Small intestine (tissue), 16 donors: Measurements from ENCODE around the gene ZNF471. TPM values are rescaled to one million over a fixed set of nuclear protein-coding genes. Genes with fewer than 3 reads are reported as not detected.

Experiments
- DNase-seq, 2 donors: peaks; one replicate each; pipeline versions ENCODE4 v3.0.0 to v3.0.0-alpha.2; 2013
- FAIRE-seq: peaks from 2 replicates; lab custom pipeline; 2012; peaks lifted over from hg19 to GRCh38; lab: Jason Lieb, UNC
- H3K27ac ChIP-seq, 3 donors: one replicate each; pipeline ENCODE4 v1.5.1; 2013; ENCODE audit warnings: low read length in 2 of 3, mild to moderate bottlenecking in 2 of 3, control low read depth in 1 of 3, inconsistent platforms in 1 of 3, low read depth in 1 of 3, moderate library complexity in 1 of 3
- H3K27me3 ChIP-seq, 3 donors: one replicate each; pipeline ENCODE4 v1.6.1; 2013; ENCODE audit warnings: low read length in 3 of 3, inconsistent platforms in 1 of 3; ENCODE audit not compliant: control insufficient read depth in 3 of 3, insufficient read depth in 3 of 3
- H3K36me3 ChIP-seq, 3 donors: one replicate each; pipeline ENCODE4 v1.6.1; 2013; ENCODE audit warnings: low read length in 3 of 3, inconsistent platforms in 1 of 3, low read depth in 1 of 3, mild to moderate bottlenecking in 1 of 3, moderate library complexity in 1 of 3; ENCODE audit not compliant: control insufficient read depth in 3 of 3, insufficient read depth in 2 of 3
- H3K4me1 ChIP-seq, 3 donors: one replicate each; pipeline ENCODE4 v1.6.1; 2013; ENCODE audit warnings: low read length in 2 of 3, inconsistent platforms in 1 of 3, low read depth in 1 of 3, mild to moderate bottlenecking in 1 of 3, moderate library complexity in 1 of 3; ENCODE audit not compliant: control insufficient read depth in 3 of 3, insufficient read depth in 2 of 3
- H3K4me3 ChIP-seq, 3 donors: one replicate each; pipeline ENCODE4 v1.5.1; 2013; ENCODE audit warnings: low read length in 3 of 3, control low read depth in 1 of 3, inconsistent platforms in 1 of 3, low read depth in 1 of 3, mild to moderate bottlenecking in 1 of 3, moderate library complexity in 1 of 3
- H3K9me3 ChIP-seq, 2 donors: one replicate each; pipeline ENCODE4 v1.6.1; 2013; ENCODE audit warnings: low read depth in 1 of 2, low read length in 1 of 2; ENCODE audit not compliant: control insufficient read depth in 2 of 2, insufficient read depth in 1 of 2
- WGBS, 3 donors: extraction: QIAGEN DNeasy Blood & Tissue Kit; methylation state at CpG; one replicate each; pipeline ENCODE4 v1.1.7; 2013; 5-methylcytosine and 5-hydroxymethylcytosine counted together
- long read RNA-seq, 10 donors: transcript quantifications; one replicate each; lab custom pipeline, GENCODE V29; 2026
- polyA plus RNA-seq, 4 donors: library from polyadenylated mRNA; stranded (reverse) in 3 of 4; unstranded in 1 of 4; fragments of 200-250 nt in 3 of 4; fragments of 120-200 nt in 1 of 4; gene quantifications; one replicate each; pipeline versions ENCODE4 v1.2.1 to v1.2.3, GENCODE V29; 2013
- donor health status: healthy with polysubstance abuse.
- donor health status: control.
- donor health status: control.
- donor health status: Bipolar disorder and iron deficiency.
- donor health status: healthy.

Gene ZNF471
- 10 to 100 TPM in 1 of 4 donors, 1 to 10 TPM in 1, under 1 TPM in 2; 0.22 to 10.0 (median 0.91) TPM for polyA plus RNA-seq
- long read RNA-seq, donor 1, full-length matches to known transcripts = 1 of 9 reads
- long read RNA-seq, donor 1, partial matches to known transcripts = 8 of 9 reads
- long read RNA-seq, donor 1, other reads (novel, unspliced or antisense) = 0 of 9 reads
- long read RNA-seq, donor 2 = 0 reads
- long read RNA-seq, donor 3 = 0 reads
- long read RNA-seq, donor 4, full-length matches to known transcripts = 1 of 1 reads
- long read RNA-seq, donor 4, partial matches to known transcripts = 0 of 1 reads
- long read RNA-seq, donor 4, other reads (novel, unspliced or antisense) = 0 of 1 reads
- long read RNA-seq, donor 5 = 0 reads
- long read RNA-seq, donor 6 = 0 reads
- long read RNA-seq, donor 7, full-length matches to known transcripts = 1 of 1 reads
- long read RNA-seq, donor 7, partial matches to known transcripts = 0 of 1 reads
- long read RNA-seq, donor 7, other reads (novel, unspliced or antisense) = 0 of 1 reads
- long read RNA-seq, donor 8 = 0 reads
- long read RNA-seq, donor 9 = 0 reads
- long read RNA-seq, donor 10, full-length matches to known transcripts = 1 of 1 reads
- long read RNA-seq, donor 10, partial matches to known transcripts = 0 of 1 reads
- long read RNA-seq, donor 10, other reads (novel, unspliced or antisense) = 0 of 1 reads

- FAIRE-seq (no peak), DNase-seq (peak; percentile 87 to 99)
- Histone ChIP-seq H3K9me3 (peaks cover 0 to 29% of the 10 kb centered on the region in 2 donors), H3K4me3 (peak within 1 kb of the TSS; percentile 54 to 80 (median 57)), H3K36me3 (no peaks in the 10 kb centered on the region), H3K27me3 (no peaks in the 10 kb centered on the region), H3K4me1 (peaks cover 0 to 4% (median 0%) of the 10 kb centered on the region in 3 donors), H3K27ac (peak within 1 kb of the TSS; percentile 12 to 97 (median 95))
- 4 to 8% (median 5%) methylated on average over 74 of the region's 74 CpGs for WGBS, 3 donors
These were observed at the start of gene ZNF471 for GRCh38 chr19:56507446-56508289. ZNF471 (plus strand) TSS chr19:56507855; CDS start chr19:56511572, 3,717 bp downstream.

GRCh38 chr19:56474308-56474707 lies 33.3 kb upstream of the ZNF471 start:
- no peak overlapping the region for H3K4me3 ChIP-seq
- H3K9me3 ChIP-seq = peaks cover 9 to 56% of the 10 kb centered on the region in 2 donors
- no peaks in the 10 kb centered on the region for H3K4me1 ChIP-seq
- H3K27ac ChIP-seq = no peak overlapping the region
- WGBS, 3 donors = 69 to 81% (median 74%) methylated on average over 3 of the region's 3 CpGs
- peaks cover 0 to 14% (median 3%) of the 10 kb centered on the region in 3 donors for H3K36me3 ChIP-seq
- no peaks in the 10 kb centered on the region for H3K27me3 ChIP-seq
- FAIRE-seq = no peak
- DNase-seq = no peak

- H3K4me3 ChIP-seq = no peak overlapping the region
- DNase-seq (peak in 1 of 2 donors; percentile 13), FAIRE-seq (no peak)
- H3K36me3 ChIP-seq = peaks cover 0 to 8% (median 3%) of the 10 kb centered on the region in 3 donors
- 83 to 85% (median 84%) methylated on average over 10 of the region's 10 CpGs for WGBS, 3 donors
- no peak overlapping the region for H3K27ac ChIP-seq
- peaks cover 8 to 56% of the 10 kb centered on the region in 2 donors for H3K9me3 ChIP-seq
- no peaks in the 10 kb centered on the region for H3K27me3 ChIP-seq
- H3K4me1 ChIP-seq = no peaks in the 10 kb centered on the region
These were observed 31.6 kb upstream of the ZNF471 start for GRCh38 chr19:56476093-56476492.

- no peak for FAIRE-seq
- Histone ChIP-seq H3K4me3 (peak within 1 kb of the TSS; percentile 22 to 70 (median 46)), H3K9me3 (peaks cover 8 to 56% of the 10 kb centered on the region in 2 donors), H3K27me3 (no peaks in the 10 kb centered on the region), H3K36me3 (peaks cover 0 to 5% (median 3%) of the 10 kb centered on the region in 3 donors), H3K27ac (peak within 1 kb of the TSS in 2 of 3 donors; percentile 66 to 69), H3K4me1 (no peaks in the 10 kb centered on the region)
- WGBS, 3 donors = 3 to 32% (median 22%) methylated on average over 54 to 69 of the region's 69 CpGs
- peak in 1 of 2 donors; percentile 59 for DNase-seq
These were observed 30.8 kb upstream of the ZNF471 start, which contains the start of gene ZNF667 for GRCh38 chr19:56476651-56477428. ZNF667 (minus strand) TSS chr19:56477345; CDS start chr19:56462370, 14,975 bp downstream.

- Histone ChIP-seq H3K4me3 (peak overlapping the region; percentile 22 to 70 (median 46)), H3K27me3 (no peaks in the 10 kb centered on the region), H3K36me3 (peaks cover 0 to 3% (median 0%) of the 10 kb centered on the region in 3 donors), H3K9me3 (peaks cover 8 to 60% of the 10 kb centered on the region in 2 donors), H3K27ac (peak overlapping the region in 2 of 3 donors; percentile 66 to 69), H3K4me1 (no peaks in the 10 kb centered on the region)
- WGBS, 3 donors = 4 to 23% (median 20%) methylated on average over 72 to 80 of the region's 80 CpGs
- DNase-seq (peak; percentile 5 to 98), FAIRE-seq (no peak)
These were observed 30.0 kb upstream of the ZNF471 start for GRCh38 chr19:56477429-56478338.

- Histone ChIP-seq H3K27ac (no peak overlapping the region), H3K9me3 (peaks cover 0 to 46% of the 10 kb centered on the region in 2 donors), H3K4me3 (no peak overlapping the region), H3K36me3 (peaks cover 0 to 2% (median 0%) of the 10 kb centered on the region in 3 donors), H3K27me3 (no peaks in the 10 kb centered on the region), H3K4me1 (no peaks in the 10 kb centered on the region)
- no peak for DNase-seq
- no peak for FAIRE-seq
- WGBS, 3 donors = 80 to 89% (median 88%) methylated on average over 3 of the region's 3 CpGs
These were observed 16.3 kb upstream of the ZNF471 start for GRCh38 chr19:56491399-56491798.

- H3K4me1 ChIP-seq = peaks cover 0 to 4% (median 0%) of the 10 kb centered on the region in 3 donors
- no peak overlapping the region for H3K27ac ChIP-seq
- FAIRE-seq (no peak), DNase-seq (no peak)
- H3K27me3 ChIP-seq = no peaks in the 10 kb centered on the region
- peaks cover 0 to 30% of the 10 kb centered on the region in 2 donors for H3K9me3 ChIP-seq
- WGBS, 3 donors = 84 to 93% (median 90%) methylated on average over 2 of the region's 2 CpGs
- peaks cover 0 to 2% (median 0%) of the 10 kb centered on the region in 3 donors for H3K36me3 ChIP-seq
- H3K4me3 ChIP-seq = no peak overlapping the region
These were observed 3.1 kb upstream of the ZNF471 start for GRCh38 chr19:56504581-56504980.
